HG02571 (cell line): ENCODE measurements around the gene NUMBL.

ENCODE experiments used
- ATAC-seq: cut with Tn5 transposase; IDR thresholded peaks from one replicate; pipeline ENCODE4 v1.9.1; 2021; ENCODE audit warnings: mild to moderate bottlenecking, moderate library complexity; ENCODE audit not compliant: unreplicated experiment

Gene NUMBL

DNA sequence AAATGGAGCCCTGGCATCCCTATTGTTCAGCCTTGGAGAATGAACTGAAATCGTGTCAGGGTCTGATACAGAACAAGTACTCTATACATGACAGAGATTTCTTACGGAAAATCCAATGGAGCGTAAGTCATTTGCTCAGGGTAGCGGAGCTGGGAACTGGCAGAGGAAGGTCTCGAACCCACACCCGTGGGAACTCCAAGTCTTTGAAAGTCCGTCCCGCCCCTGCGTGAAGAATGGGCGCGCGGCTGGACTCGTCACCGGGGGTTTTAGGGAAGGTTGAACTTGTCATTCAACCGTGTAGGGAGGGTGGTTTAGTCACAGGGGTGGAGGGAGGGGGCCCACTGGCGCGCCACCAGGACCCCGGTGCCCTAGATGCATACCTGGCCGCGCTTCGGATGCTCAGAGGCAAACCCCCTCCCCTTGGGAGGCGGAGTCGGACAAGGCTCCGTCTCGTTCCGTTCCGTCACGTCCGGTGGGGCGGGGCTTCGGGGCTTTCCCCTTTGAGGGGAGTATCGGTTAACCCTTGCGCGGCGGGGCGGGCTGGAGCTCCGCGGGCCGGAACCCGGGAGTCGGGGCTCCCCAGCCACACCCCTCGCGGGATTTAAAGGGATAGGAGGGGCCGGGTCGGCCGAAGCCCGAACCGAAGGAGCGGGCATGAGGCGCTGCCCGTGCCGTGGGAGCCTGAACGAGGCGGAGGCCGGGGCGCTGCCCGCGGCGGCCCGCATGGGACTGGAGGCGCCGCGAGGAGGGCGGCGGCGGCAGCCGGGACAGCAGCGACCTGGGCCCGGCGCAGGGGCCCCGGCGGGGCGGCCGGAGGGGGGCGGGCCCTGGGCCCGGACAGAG, 26.3 kb upstream of the NUMBL start, which contains the start of the genes COQ8B and ITPKC:
TSS of gene COQ8B (minus strand) at position 405 of the 843 bp plus-strand sequence. CDS start 2,254 bp downstream, outside the sequence.
TSS of gene ITPKC (plus strand) at position 631 of the 843 bp plus-strand sequence. CDS start at position 655, 24 bp downstream.
- ATAC-seq = peak; percentile 61

DNA sequence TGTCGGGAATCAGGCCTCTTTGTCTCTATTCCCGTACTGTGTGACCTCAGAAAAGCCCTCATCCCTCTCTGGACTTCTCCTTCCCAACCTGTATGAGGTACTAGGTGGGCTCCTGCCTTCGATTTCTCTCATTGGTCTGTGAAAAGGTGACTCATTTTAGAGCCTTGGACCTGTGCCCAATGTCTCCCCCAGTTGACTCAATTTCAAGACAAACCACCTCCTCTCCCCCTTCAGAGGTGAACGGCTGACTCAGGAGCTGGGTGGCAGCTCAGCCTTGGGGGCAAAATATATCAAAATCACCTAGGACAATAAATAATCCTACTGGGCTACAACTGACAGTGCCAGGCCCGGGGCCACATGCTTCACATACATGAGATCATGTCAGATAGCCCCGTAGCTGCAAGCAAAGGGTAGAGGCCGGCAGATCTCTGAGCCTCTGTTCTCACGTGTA, 25.6 kb upstream of the NUMBL start:
- no peak for ATAC-seq

DNA sequence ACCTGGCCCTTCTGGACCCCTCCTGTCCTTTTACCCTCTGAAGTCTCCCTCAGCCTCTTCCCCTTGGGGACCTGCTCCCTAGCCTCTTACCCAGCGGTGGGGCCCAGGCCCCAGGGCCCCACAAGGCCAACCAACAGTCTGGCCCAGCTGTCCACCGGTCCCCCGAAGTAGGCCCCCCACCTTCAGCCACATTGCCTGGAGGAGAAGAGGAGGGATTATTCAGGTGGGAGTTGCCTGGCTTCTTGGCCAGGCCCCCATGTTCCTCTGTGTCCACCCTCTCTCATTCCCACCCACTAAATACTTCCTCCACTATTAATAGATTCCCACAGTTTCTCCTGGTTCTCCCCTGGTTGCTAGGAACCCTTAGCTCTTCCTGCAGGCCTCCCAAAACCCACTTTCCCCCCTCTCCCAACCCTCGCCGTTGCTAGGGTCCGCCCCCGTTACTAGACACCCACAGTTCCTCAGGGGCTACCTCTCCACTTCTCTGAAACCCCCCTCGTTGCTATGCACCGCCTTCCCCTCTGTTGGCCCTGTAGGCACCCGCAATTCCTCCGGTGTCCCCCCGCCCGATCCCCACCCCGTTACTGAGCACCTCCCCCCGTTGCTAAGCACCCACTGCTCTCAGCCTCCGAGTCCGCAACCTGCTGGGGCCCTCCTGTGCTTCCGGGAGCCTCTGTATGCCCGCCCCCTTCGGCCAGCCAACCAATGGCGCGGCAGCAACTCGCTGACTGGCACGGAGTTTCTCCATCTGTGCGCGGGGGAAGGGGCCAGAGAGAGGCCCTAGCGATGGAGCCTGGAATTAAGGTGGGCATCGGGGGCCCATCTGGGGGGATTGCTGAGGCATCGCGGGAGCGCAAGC, 24.2 kb upstream of the NUMBL start:
- ATAC-seq = peak; percentile 54

DNA sequence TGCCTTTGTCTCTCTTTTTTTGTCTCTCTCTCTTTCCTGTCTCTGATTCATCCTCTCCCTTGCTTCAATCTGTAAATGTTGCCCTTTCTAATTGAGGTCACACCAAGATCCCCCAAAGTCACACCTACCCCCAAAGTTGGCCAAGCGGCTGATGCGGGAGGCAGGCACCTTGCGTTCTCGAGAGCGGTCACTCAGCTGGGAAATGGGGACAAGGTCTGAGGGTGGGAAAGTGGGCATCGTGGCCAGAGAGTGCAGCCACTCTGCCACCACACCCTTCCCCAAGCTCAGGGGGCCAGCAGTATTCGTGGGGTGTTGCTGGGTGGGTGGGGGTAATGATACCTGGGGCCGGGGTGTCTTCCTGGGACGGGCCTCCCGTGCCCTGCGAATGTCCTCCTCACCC, 23.5 kb upstream of the NUMBL start:
- no peak for ATAC-seq

DNA sequence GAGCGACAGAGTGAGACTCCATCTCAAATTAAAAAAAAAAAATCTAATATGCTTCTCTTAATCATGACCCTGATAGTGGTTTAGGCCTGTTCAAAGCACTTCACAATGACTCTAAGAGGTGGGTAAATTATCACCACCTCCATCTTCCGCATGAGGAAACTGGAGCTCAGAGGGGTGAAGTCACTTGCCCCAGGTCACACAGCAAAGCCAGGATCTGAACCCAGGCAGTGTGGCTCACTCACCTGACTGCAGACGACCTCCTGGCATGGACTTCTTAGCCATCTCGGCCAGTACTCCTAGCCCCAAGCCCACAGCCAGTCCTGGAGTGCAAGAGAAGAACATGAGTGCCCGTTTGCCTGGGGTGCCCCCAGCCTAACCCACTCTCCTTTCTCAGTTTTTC, 19.4 kb upstream of the NUMBL start:
- ATAC-seq = no peak

DNA sequence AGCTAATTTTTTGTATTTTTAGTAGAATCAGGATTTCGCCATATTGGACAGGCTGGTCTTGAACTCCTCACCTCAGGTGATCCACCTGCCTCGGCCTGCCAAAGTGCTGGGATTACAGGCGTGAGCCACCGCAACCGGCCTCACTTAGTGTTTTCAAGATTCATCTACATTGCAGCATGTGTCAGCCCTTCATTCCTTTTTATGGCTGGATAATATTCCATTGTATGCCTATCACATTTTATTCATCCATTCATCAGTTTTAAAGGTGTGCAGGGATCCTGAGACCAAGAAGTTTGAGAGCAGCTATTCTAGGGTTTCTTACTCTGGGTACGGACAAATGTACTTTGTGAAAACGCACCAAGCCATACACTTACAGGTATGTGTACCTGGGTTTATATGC, 17.2 kb upstream of the NUMBL start:
- no peak for ATAC-seq

DNA sequence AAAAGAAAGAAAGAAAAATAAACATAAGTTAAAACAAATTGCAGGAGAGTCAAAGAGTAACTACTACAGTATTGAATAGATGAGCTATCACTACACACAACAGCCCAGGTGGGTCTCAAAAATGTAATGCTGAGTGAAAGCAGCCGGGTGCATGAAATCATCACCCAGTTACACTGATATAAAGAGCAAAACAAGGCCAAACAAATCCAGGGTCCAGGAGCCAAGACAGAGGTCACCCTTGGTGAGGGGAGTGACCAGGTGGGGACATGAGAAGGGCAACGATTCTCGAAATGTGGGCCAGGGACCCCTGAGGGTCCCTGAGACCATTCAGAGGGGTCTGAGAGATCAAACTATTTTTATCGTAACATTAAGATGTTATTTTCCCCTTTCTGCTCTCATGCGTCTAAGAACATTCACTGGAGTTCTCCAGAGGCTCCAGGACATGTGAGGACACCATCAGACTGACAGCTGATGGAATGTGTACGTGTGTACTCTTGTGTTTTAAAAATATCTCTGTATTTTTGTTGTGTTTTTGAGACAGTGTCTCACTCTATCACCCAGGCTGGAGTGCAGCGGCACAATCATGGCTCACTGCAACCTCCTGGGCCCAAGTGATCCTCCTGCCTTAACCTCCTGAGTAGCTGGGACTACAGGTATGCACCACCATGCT, 15.6 kb upstream of the NUMBL start:
- ATAC-seq = no peak

DNA sequence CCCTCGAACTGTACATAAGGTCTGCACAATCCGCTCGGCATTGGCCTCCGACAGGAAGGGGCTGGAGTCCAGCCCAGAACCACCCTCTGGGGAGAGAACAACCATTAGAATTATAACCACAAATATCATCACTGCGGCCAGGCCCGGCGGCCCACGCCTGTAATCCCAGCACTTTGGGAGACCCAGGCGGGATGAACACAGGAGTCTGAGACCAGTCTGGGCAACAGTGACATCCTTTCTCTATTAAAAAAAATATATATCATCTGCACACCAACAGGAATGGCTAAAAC, 14.9 kb upstream of the NUMBL start:
- no peak for ATAC-seq

DNA sequence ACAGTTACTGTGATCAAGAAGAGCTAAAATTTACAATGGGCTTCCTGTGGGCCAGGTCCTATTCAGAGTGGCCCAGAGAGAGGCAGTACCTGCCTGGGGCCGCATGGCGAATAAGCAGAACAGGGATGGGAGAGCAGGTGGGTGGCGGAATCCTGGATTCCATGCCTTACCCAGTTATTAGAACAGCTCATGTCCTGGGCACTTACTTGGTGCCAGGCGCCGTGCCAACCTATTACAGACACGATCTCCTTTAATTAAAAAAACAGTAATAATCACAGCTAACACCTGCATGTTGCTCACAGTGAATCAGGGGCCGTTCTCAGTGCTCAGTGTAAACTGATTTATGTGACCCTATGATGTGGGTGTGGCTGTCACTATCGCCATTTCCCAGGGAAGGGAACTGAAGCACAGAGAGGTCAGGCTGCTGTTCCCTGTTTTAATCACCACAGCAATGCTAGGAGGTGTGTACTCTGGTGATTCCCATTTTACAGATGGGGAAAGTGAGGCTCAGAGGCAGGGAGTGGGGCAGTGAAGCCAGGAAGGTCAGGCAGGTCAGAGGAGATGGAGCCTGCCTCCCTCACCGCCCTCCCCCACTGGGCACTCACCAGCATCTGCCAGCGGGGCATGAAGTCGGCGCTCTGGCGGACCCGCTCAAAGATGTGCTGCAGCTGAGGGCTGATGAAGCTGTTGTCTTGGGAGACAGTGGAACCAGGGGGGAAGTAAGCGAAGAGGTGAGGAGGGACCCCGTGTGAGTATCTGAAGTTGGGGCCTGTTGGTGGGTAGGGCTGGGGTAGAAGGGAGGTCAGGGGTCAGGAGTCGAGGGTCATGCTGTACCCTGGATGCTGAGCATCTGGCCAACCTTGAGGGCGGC, 14.3 kb upstream of the NUMBL start:
- no peak for ATAC-seq

DNA sequence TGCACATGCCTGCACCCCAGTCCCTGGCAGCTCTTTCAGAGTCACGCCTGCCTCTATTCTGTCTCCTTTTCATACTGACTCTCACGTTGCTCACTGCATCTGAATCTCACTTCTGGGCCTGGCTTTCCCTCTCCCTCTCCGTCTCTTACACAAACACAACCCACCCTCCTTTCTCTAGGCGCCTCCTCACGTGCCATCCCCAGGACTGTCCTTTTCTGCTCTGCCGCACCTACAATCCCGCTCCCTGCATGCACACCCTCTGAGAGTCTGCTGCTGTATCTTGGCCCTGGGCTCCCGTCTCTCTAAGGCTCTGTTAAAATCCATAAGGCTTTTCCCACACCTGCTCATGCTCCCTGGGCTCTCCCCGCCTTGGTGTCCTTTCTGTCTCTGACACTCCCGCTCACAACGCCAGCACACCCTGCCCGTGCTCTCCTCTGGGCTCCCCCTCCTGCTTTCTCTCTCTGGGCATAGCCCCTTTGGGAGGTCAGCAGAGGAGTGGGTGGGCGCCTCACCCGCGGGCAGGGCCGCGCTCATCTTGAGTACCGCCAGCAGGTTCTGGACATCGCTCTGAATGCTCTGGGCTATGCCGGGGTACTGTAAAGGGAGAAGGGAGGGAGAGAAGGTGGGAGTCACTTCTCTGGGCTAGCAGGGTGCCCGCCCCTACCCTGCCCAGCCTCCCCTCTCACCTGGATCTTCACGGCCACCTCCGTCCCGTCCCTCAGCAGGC, 12.7 kb upstream of the NUMBL start:
- ATAC-seq = no peak

DNA sequence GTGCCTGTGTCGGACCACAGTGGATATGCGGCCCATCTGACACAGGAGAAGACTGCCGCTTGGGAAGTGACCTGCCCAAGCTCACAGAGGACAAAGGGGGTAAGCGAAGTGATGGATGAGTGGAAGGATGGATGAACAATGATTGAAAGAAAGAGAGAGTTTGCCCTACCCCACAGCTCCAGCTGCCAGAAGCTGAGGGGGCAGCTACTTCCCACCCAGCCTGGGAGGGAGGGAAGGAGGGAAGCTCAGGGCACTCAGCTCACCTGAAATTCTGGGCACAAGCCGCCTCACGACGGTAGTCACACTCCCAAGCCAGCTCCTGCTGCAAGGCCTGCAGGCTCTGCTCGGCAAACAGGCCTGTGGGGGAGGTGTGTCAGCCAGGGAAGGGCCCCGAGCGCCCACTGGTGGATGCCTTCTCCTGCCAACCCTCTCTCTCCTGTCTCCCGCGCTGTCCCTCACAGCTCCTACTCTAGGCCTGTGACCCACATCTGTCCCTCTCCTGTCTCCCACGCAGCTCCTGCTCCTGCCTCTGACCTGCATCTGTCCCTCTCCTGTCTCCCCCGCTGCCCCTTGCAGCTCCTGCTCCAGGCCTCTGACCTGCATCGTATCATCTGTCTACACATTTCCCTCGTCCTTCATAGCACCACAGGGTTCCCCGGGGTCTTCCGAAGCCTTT, 12.0 kb upstream of the NUMBL start:
- no peak for ATAC-seq

DNA sequence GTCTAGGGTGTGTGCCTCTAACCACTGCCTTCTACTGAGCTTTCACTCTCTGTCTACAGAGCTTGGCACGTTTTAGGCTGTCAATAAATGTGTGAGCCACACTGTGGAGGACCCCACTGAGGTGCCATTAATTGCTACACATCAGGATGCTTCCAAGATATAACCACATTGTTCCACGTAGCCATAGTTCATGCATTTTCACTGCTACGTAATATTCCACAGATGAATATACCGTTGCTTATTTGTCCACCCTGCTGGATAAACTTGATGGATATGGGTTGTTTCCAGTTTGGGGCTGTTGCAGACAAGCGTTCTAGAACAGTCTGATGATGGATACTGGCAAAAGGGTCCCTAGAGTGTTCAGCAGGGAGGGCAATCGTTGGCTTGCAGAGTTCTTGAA, 11.3 kb upstream of the NUMBL start:
- no peak for ATAC-seq

DNA sequence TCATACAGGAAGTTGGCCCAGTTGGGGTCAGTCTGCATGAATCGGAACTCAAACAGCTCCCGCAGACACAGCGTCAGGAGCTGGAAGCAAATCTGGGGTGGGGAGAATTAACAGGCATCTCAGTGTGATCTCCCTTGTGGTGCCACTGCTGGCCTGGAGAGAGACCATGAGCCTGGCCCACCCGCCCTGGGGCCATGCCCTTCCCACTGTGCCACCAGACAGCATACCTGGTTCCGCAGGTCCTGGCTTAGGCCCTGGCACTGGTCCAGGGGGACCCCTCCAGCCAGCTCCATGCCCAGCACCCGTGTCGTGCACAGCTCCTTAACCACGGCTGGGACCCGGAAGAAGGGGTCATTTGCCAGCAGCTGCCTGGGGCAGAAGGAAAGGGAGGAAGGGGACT, 9.6 kb upstream of the NUMBL start:
- ATAC-seq = no peak

DNA sequence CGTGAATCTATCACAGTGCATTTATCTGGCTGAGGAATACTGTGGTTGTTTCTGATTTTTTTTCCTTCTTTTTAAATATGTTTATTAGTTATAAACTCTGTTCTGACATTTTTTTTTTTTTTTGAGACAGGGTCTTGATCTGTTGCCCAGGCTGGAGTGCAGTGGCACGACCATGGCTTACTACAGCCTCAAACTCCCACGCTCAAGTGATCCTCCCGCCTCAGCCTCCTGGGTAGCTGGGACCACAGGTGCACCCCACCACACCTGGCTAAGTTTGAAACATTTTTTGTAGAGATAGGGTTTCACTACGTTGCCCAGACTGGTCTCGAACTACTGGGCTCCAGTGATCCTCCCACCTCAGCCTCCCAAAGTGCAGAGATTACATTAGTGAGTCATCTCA, 6.6 kb upstream of the NUMBL start:
- no peak for ATAC-seq

DNA sequence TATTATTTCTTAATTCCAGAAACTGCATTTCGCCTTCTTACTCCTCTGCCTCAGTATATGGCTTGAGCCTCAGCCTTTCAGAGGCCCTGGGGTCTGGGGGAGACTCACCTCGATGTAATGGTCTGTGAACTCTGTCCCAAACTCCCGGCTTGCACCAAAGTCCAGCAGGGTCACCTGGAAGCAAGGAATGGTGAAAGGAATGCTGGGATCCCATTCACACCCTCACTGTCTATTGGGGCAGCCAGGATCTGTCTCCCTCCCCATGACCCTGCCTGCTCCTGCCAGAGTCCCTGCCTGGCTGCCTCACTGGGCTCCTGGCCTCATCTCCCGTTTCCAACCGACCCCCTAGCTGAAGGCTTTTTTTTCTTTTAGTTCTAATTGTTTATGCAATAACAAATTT, 5.4 kb upstream of the NUMBL start:
- ATAC-seq = no peak

DNA sequence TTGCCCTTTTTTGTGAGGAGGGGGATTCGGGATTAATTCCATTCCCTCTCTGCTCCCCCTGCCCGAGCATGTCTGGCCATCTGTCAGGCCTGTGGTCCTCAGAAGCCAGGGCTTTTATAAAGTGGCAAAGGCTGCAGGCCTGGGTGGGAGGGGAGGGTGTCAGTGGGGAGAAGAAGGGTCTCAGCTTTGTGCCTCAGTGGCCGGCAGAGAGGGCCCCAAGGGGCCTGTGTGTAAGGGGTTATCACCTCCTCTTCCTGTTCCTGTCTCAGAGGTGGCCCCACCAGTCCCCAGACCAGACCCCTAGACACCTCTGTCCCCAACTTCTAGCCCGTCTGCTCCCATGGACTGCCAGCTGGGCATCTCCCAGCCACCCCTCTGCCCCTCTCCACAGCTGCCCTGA, 3.4 kb upstream of the NUMBL start:
- ATAC-seq = no peak

DNA sequence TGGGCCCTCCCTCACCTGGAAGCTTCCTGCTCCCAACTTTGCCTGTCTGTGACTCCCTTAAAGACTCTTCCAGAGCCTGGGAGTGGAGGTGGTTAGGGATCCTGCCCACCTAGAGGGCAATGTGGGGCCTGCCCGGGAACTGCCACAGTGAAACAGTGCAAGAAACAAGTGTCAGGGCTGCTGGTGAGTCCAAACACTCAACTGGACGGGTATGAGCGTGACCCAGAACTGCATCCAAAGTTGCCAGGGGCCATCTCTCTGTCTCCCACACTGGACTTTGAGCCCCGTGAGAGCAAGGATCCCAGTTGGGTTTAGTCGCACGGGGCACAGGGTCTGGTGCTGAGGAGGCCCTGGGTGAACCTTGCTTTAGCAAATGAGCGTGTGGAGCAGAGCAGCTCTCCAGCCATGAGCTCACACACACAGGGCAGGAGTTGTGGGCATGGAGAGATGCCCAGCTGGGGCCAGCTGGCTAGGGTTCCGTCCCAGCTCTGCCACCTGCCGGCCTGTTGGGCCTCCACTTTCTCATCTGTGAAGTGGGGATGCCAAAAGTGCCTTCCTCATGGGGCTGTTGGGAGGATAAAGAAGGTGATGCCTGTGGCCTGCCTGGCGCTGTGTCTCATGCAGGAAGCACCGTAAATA, 2.8 kb upstream of the NUMBL start:
- ATAC-seq = no peak

DNA sequence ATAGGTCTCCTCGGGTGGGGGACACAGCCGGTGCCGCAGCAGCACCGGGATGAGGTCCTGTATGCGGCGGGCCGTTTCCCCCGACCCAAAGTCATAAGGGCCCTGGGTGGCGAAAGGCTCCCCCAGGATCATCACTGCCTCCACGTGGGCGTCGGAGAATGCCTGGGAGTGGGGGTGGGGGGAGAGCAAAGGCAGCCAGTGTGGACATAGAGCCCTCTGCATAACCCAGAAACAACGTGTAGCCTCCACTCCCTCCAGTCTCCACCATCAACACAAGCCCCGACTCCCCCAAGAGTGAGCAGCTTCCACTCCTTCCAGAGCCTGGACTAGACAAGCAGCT, 1.7 kb upstream of the NUMBL start:
- ATAC-seq = no peak
